HEK293T (cell line): ENCODE measurements around the gene COL24A1.
A peak's percentile ranks its signal among the peaks of the same experiment; 100 is the strongest.

ENCODE experiments used
- CTCF ChIA-PET: fragments of 350-600 bp; formaldehyde crosslinking; extraction: SDS; loops from one replicate; lab custom pipeline; 2021; ENCODE audit warnings: antibody characterized with exemption, inconsistent platforms; lab: Yijun Ruan, JAX
- POLR2A ChIA-PET: fragments of 350-600 bp; formaldehyde crosslinking; extraction: SDS; loops from one replicate; lab custom pipeline; 2020; ENCODE audit warnings: antibody characterized with exemption, inconsistent platforms; lab: Yijun Ruan, JAX
- DNase-seq: peaks from one replicate; pipeline ENCODE4 v3.0.0; 2012; ENCODE audit warnings: mixed read lengths; ENCODE audit errors: extremely low spot score
- ARNT ChIP-seq: fragments of 450-650 bp; IDR thresholded peaks from 2 replicates; pipeline ENCODE4 v1.6.1; 2017; ENCODE audit warnings: mild to moderate bottlenecking
- BHLHE40 ChIP-seq: fragments of 450-650 bp; IDR thresholded peaks from 2 replicates; pipeline ENCODE4 v1.6.1; 2016; ENCODE audit warnings: mild to moderate bottlenecking, moderate library complexity, borderline replicate concordance
- CTBP1 ChIP-seq: fragments of 450-650 bp; IDR thresholded peaks from 2 replicates; pipeline ENCODE4 v1.6.1; 2016; ENCODE audit warnings: borderline replicate concordance
- ELF4 ChIP-seq: fragments of 450-650 bp; IDR thresholded peaks from 2 replicates; pipeline ENCODE4 v1.6.1; 2017; ENCODE audit warnings: antibody characterized with exemption
- FOXA1 ChIP-seq: fragments of 450-650 bp; IDR thresholded peaks from 2 replicates; pipeline ENCODE4 v1.6.1; 2016; ENCODE audit warnings: mild to moderate bottlenecking
- FOXK2 ChIP-seq: fragments of 450-650 bp; IDR thresholded peaks from 2 replicates; pipeline ENCODE4 v1.6.1; 2016; ENCODE audit warnings: mild to moderate bottlenecking
- FOXM1 ChIP-seq: fragments of 450-650 bp; IDR thresholded peaks from 2 replicates; pipeline ENCODE4 v1.6.1; 2017; ENCODE audit warnings: mild to moderate bottlenecking, borderline replicate concordance
- HDGF ChIP-seq: fragments of 450-650 bp; IDR thresholded peaks from 2 replicates; pipeline ENCODE4 v1.6.1; 2017; ENCODE audit warnings: antibody characterized with exemption, borderline replicate concordance
- L3MBTL2 ChIP-seq: fragments of 450-650 bp; conservative IDR thresholded peaks from 2 replicates; pipeline ENCODE4 v1.6.1; 2016; ENCODE audit warnings: mild to moderate bottlenecking
- LEF1 ChIP-seq: fragments of 450-650 bp; IDR thresholded peaks from 2 replicates; pipeline ENCODE4 v1.6.1; 2017; ENCODE audit warnings: mild to moderate bottlenecking, borderline replicate concordance
- NFRKB ChIP-seq: fragments of 450-650 bp; IDR thresholded peaks from 2 replicates; pipeline ENCODE4 v1.6.1; 2016; ENCODE audit warnings: mild to moderate bottlenecking, moderate library complexity
- PKNOX1 ChIP-seq: fragments of 450-650 bp; IDR thresholded peaks from 2 replicates; pipeline ENCODE4 v1.6.1; 2016
- SP1 ChIP-seq: fragments of 450-650 bp; IDR thresholded peaks from 2 replicates; pipeline ENCODE4 v1.6.1; 2017
- SUZ12 ChIP-seq: fragments of 450-650 bp; IDR thresholded peaks from 2 replicates; pipeline ENCODE4 v1.6.1; 2016; ENCODE audit warnings: mild to moderate bottlenecking
- TARDBP ChIP-seq: fragments of 450-650 bp; IDR thresholded peaks from 2 replicates; pipeline ENCODE4 v1.6.1; 2016
- ZNF384 ChIP-seq: fragments of 450-650 bp; IDR thresholded peaks from 2 replicates; pipeline ENCODE4 v1.6.1; 2016

Gene COL24A1

GRCh38 chr1:85900921-85901320, 255.7 kb downstream of the COL24A1 start:
- POLR2A ChIA-PET = no interaction called here
- no peak for DNase-seq
- CTCF ChIA-PET = no interaction called here
- TF ChIP-seq HDGF (no peak), ELF4 (no peak), FOXK2 (no peak), PKNOX1 (no peak), SUZ12 (no peak), LEF1 (no peak), SP1 (no peak), NFRKB (no peak), CTBP1 (no peak), ARNT (no peak), BHLHE40 (no peak), ZNF384 (no peak)

GRCh38 chr1:85898861-85899260, 257.7 kb downstream of the COL24A1 start:
- ChIA-PET POLR2A (no interaction called here), CTCF (no interaction called here)
- no peak for DNase-seq
- TF ChIP-seq PKNOX1 (no peak), TARDBP (no peak), NFRKB (no peak), BHLHE40 (no peak), FOXM1 (no peak), CTBP1 (no peak), ELF4 (no peak), HDGF (no peak), SUZ12 (no peak), FOXA1 (no peak), FOXK2 (no peak), ARNT (no peak), ZNF384 (no peak), L3MBTL2 (no peak), LEF1 (no peak), SP1 (no peak)

GRCh38 chr1:85894651-85895050, 261.9 kb downstream of the COL24A1 start:
- ChIA-PET CTCF (no interaction called here), POLR2A (no interaction called here)
- peak; percentile 45 for DNase-seq
- TF ChIP-seq L3MBTL2 (no peak), FOXM1 (no peak), ARNT (no peak), LEF1 (no peak), FOXA1 (no peak), ELF4 (no peak), NFRKB (no peak)

- DNase-seq = no peak
- CTCF ChIA-PET = no interaction called here
- POLR2A ChIA-PET = no interaction called here
- TF ChIP-seq FOXA1 (no peak), FOXM1 (no peak), LEF1 (no peak), SP1 (no peak), HDGF (no peak), CTBP1 (no peak), SUZ12 (no peak), FOXK2 (no peak), ARNT (no peak), TARDBP (no peak), ELF4 (no peak), PKNOX1 (no peak), NFRKB (no peak), ZNF384 (no peak), BHLHE40 (no peak), L3MBTL2 (no peak)
Measured at GRCh38 chr1:85892366-85892765, 264.2 kb downstream of the COL24A1 start.

GRCh38 chr1:85889870-85890269, 266.7 kb downstream of the COL24A1 start:
- POLR2A ChIA-PET = no interaction called here
- no peak for DNase-seq
- CTCF ChIA-PET = no interaction called here
- TF ChIP-seq LEF1 = no peak
- TF ChIP-seq ZNF384 = no peak
- TF ChIP-seq FOXA1 = no peak
- no peak for TF ChIP-seq BHLHE40
- TF ChIP-seq ELF4 = no peak
- TF ChIP-seq PKNOX1 = no peak
- no peak for TF ChIP-seq FOXK2
- no peak for TF ChIP-seq SUZ12
- no peak for TF ChIP-seq SP1
- no peak for TF ChIP-seq FOXM1
- no peak for TF ChIP-seq NFRKB
- TF ChIP-seq ARNT = no peak
- TF ChIP-seq CTBP1 = no peak
- TF ChIP-seq TARDBP = no peak
- TF ChIP-seq HDGF = no peak
- no peak for TF ChIP-seq L3MBTL2
